ENCODE data around the gene CXorf38. TPM values are rescaled to one million over a fixed set of nuclear protein-coding genes. Genes with fewer than 3 reads are reported as not detected.

Gene CXorf38, protein sequence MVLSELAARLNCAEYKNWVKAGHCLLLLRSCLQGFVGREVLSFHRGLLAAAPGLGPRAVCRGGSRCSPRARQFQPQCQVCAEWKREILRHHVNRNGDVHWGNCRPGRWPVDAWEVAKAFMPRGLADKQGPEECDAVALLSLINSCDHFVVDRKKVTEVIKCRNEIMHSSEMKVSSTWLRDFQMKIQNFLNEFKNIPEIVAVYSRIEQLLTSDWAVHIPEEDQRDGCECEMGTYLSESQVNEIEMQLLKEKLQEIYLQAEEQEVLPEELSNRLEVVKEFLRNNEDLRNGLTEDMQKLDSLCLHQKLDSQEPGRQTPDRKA
- total RNA-seq = 6.3 TPM

DNA sequence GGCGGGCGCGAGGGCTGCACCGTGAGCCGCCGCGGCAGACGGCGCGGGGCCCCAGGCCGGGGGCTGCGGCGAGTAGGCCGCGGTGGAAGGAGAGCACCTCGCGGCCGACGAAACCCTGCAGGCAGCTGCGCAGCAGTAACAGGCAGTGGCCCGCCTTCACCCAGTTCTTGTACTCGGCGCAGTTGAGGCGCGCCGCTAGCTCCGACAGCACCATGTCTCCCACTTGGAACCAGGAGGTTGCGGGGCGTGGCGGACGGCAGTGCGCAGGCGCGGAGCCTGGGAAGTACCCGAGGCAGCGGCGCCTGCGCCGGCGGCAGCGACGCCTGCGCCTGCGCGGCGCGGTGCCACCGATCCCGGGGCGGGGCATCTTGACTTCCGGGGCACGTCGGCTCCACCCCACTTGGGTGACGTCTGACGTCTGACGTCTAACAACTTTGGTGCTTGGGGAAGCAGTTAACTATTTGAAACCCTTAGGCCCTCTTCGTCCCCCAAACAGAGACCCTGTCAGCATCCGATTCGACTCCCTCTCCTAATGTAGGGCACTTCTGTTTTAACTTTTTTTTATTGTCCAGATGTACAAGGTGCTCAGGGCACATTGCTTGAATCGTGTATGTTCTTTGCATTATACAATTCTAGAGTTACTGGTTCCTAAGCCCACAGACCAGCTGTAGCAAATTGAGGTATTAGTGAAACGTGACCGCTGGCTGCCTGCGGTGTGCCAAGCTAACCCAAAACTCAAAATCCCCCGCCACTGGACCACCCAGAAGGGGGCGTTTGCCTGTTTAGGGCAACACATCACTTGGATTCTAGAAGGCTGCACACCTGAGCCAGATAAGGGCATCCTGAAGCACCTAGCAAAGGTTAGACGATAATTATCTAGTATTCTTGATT lies at the start of gene CXorf38:
CXorf38 (minus strand) TSS at position 255 of the 891 bp plus-strand sequence; CDS start at position 214, 41 bp downstream.
- Histone ChIP-seq H3K9ac (ENCODE audit: low read depth in 1 of 3, low read length in 3 of 3) (peak within 1 kb of the TSS; percentile 63 to 80 (median 72)), H3K27ac (ENCODE audit: low read depth, low read length) (peak within 1 kb of the TSS; percentile 74), H3K4me3 (ENCODE audit: low read length in 3 of 3) (peak within 1 kb of the TSS; percentile 76 to 83 (median 82)), H3K9me3 (ENCODE audit: control insufficient read depth in 3 of 3, low read length in 3 of 3) (no peaks in the 10 kb centered on the region), H3K4me1 (ENCODE audit: control insufficient read depth in 3 of 3, insufficient read depth in 3 of 3, low read length in 3 of 3) (peaks cover 20 to 37% (median 26%) of the 10 kb centered on the region in 3 donors), H3K27me3 (ENCODE audit: control insufficient read depth in 3 of 3, insufficient read depth in 3 of 3, low read length in 3 of 3) (no peaks in the 10 kb centered on the region), H3K36me3 (ENCODE audit: control insufficient read depth in 3 of 3, insufficient read depth in 3 of 3, low read length in 3 of 3) (peaks cover 0 to 2% (median 0%) of the 10 kb centered on the region in 3 donors)

DNA sequence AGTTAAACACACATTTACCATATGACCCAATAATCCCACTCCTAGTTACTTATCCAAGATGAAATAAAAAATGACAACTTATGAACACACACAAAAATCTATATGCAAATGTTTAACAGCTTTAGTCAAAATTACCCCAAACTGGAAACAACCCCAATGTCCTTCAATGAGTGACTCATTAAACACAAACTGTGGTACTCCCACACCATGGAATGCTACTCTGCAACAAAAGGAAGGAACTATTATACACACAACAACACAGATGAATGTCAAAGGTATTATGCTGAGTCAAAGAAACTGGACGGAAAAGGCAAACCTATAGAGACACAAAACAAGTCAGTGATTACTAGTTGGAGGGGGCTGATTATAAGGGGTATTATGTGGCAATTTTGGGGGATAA lies 47.4 kb upstream of the CXorf38 start:
- no peaks in the 10 kb centered on the region for H3K9me3 ChIP-seq (ENCODE audit: control insufficient read depth in 3 of 3, low read length in 3 of 3)
- H3K27ac ChIP-seq (ENCODE audit: low read depth, low read length) = no peak overlapping the region
- H3K27me3 ChIP-seq (ENCODE audit: control insufficient read depth in 3 of 3, insufficient read depth in 3 of 3, low read length in 3 of 3) = no peaks in the 10 kb centered on the region
- H3K36me3 ChIP-seq (ENCODE audit: control insufficient read depth in 3 of 3, insufficient read depth in 3 of 3, low read length in 3 of 3) = peaks cover 2 to 15% (median 13%) of the 10 kb centered on the region in 3 donors
- H3K4me3 ChIP-seq (ENCODE audit: low read length in 3 of 3) = no peak overlapping the region
- peaks cover 0 to 5% (median 2%) of the 10 kb centered on the region in 3 donors for H3K4me1 ChIP-seq (ENCODE audit: control insufficient read depth in 3 of 3, insufficient read depth in 3 of 3, low read length in 3 of 3)
- no peak overlapping the region for H3K9ac ChIP-seq (ENCODE audit: low read depth in 1 of 3, low read length in 3 of 3)

DNA sequence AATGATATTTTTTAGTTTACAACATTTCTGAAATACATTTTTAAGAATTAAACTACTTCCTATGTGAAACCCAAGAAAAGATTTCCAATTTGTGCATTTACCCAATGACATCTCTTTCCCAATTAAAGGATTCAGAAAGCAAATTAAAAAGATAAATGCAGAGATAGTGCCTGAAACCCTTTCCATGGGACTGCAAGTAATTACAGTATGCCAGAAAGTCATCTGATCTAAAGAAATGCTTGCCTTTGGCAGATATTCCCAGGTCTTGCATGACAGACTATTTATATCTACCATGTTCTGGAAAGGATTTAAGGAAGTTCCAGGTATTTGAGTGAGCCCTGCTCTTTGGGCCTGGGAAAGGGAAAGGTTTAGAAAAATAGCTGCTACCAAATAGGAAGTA lies 41.6 kb upstream of the CXorf38 start:
- no peak overlapping the region for H3K4me3 ChIP-seq (ENCODE audit: low read length in 3 of 3)
- peak overlapping the region; percentile 55 for H3K27ac ChIP-seq (ENCODE audit: low read depth, low read length)
- peaks cover 2 to 6% (median 5%) of the 10 kb centered on the region in 3 donors for H3K36me3 ChIP-seq (ENCODE audit: control insufficient read depth in 3 of 3, insufficient read depth in 3 of 3, low read length in 3 of 3)
- peaks cover 22 to 46% (median 28%) of the 10 kb centered on the region in 3 donors for H3K4me1 ChIP-seq (ENCODE audit: control insufficient read depth in 3 of 3, insufficient read depth in 3 of 3, low read length in 3 of 3)
- no peaks in the 10 kb centered on the region for H3K27me3 ChIP-seq (ENCODE audit: control insufficient read depth in 3 of 3, insufficient read depth in 3 of 3, low read length in 3 of 3)
- no peaks in the 10 kb centered on the region for H3K9me3 ChIP-seq (ENCODE audit: control insufficient read depth in 3 of 3, low read length in 3 of 3)
- peak overlapping the region in 1 of 3 donors; percentile 8 for H3K9ac ChIP-seq (ENCODE audit: low read depth in 1 of 3, low read length in 3 of 3)

DNA sequence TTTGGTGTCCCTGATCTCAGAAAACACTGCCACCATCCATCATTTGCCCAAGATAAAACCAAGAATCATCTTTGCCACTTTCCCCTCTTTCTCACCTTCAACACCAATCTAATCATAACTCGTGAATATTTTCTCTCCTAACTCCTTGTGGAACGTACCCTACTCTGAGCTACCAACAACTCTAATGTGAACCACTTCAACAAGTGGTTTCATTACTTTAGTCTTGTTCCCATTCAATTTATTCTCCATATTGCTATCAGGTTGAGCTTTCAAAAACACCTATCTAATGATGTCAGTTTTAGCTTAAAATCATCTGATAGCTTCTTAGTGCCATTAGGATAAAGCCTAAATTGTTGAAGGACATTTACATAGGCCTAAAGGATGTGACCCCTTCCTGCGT lies 39.8 kb upstream of the CXorf38 start:
- H3K36me3 ChIP-seq (ENCODE audit: control insufficient read depth in 3 of 3, insufficient read depth in 3 of 3, low read length in 3 of 3) = peaks cover 3 to 13% (median 3%) of the 10 kb centered on the region in 3 donors
- no peak overlapping the region for H3K4me3 ChIP-seq (ENCODE audit: low read length in 3 of 3)
- H3K27ac ChIP-seq (ENCODE audit: low read depth, low read length) = no peak overlapping the region
- H3K9me3 ChIP-seq (ENCODE audit: control insufficient read depth in 3 of 3, low read length in 3 of 3) = no peaks in the 10 kb centered on the region
- no peaks in the 10 kb centered on the region for H3K27me3 ChIP-seq (ENCODE audit: control insufficient read depth in 3 of 3, insufficient read depth in 3 of 3, low read length in 3 of 3)
- no peak overlapping the region for H3K9ac ChIP-seq (ENCODE audit: low read depth in 1 of 3, low read length in 3 of 3)
- peaks cover 22 to 46% (median 28%) of the 10 kb centered on the region in 3 donors for H3K4me1 ChIP-seq (ENCODE audit: control insufficient read depth in 3 of 3, insufficient read depth in 3 of 3, low read length in 3 of 3)

GRCh38 chrX:40685362-40685918 lies 38.1 kb upstream of the CXorf38 start:
- Histone ChIP-seq H3K36me3 (ENCODE audit: control insufficient read depth in 3 of 3, insufficient read depth in 3 of 3, low read length in 3 of 3) (peaks cover 4 to 17% (median 9%) of the 10 kb centered on the region in 3 donors), H3K27ac (ENCODE audit: low read depth, low read length) (no peak overlapping the region), H3K27me3 (ENCODE audit: control insufficient read depth in 3 of 3, insufficient read depth in 3 of 3, low read length in 3 of 3) (no peaks in the 10 kb centered on the region), H3K9me3 (ENCODE audit: control insufficient read depth in 3 of 3, low read length in 3 of 3) (no peaks in the 10 kb centered on the region), H3K4me1 (ENCODE audit: control insufficient read depth in 3 of 3, insufficient read depth in 3 of 3, low read length in 3 of 3) (peaks cover 22 to 46% (median 28%) of the 10 kb centered on the region in 3 donors), H3K4me3 (ENCODE audit: low read length in 3 of 3) (no peak overlapping the region), H3K9ac (ENCODE audit: low read depth in 1 of 3, low read length in 3 of 3) (peak overlapping the region in 1 of 3 donors; percentile 33)

DNA sequence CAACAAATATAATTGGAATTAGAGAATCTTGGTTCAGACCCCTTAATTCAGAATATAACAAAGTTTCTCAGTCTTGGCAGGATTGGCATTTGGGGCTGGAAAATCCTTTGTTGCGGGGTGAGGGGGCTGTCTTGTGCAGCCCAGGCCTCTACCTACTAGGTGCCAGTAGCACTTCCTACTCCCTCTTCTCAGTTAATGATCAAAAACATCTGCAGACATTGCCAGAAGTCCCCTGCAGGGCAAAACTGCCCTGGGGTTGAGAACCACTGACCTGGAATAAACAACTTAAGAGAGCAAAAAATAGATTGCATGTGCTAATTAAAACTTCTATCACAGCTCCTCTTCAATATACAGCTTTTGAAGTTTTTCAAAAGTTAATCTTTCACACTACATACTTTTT lies 36.7 kb upstream of the CXorf38 start:
- H3K4me1 ChIP-seq (ENCODE audit: control insufficient read depth in 3 of 3, insufficient read depth in 3 of 3, low read length in 3 of 3) = peaks cover 22 to 34% (median 22%) of the 10 kb centered on the region in 3 donors
- H3K9me3 ChIP-seq (ENCODE audit: control insufficient read depth in 3 of 3, low read length in 3 of 3) = no peaks in the 10 kb centered on the region
- no peak overlapping the region for H3K4me3 ChIP-seq (ENCODE audit: low read length in 3 of 3)
- H3K27me3 ChIP-seq (ENCODE audit: control insufficient read depth in 3 of 3, insufficient read depth in 3 of 3, low read length in 3 of 3) = no peaks in the 10 kb centered on the region
- peak overlapping the region in 1 of 3 donors; percentile 33 for H3K9ac ChIP-seq (ENCODE audit: low read depth in 1 of 3, low read length in 3 of 3)
- no peak overlapping the region for H3K27ac ChIP-seq (ENCODE audit: low read depth, low read length)
- peaks cover 5 to 26% (median 15%) of the 10 kb centered on the region in 3 donors for H3K36me3 ChIP-seq (ENCODE audit: control insufficient read depth in 3 of 3, insufficient read depth in 3 of 3, low read length in 3 of 3)

GRCh38 chrX:40683245-40683644 lies 35.9 kb upstream of the CXorf38 start:
- Histone ChIP-seq H3K27me3 (ENCODE audit: control insufficient read depth in 3 of 3, insufficient read depth in 3 of 3, low read length in 3 of 3) (no peaks in the 10 kb centered on the region), H3K27ac (ENCODE audit: low read depth, low read length) (no peak overlapping the region), H3K9ac (ENCODE audit: low read depth in 1 of 3, low read length in 3 of 3) (no peak overlapping the region), H3K4me1 (ENCODE audit: control insufficient read depth in 3 of 3, insufficient read depth in 3 of 3, low read length in 3 of 3) (peaks cover 14 to 25% (median 17%) of the 10 kb centered on the region in 3 donors), H3K36me3 (ENCODE audit: control insufficient read depth in 3 of 3, insufficient read depth in 3 of 3, low read length in 3 of 3) (peaks cover 5 to 24% (median 14%) of the 10 kb centered on the region in 3 donors), H3K9me3 (ENCODE audit: control insufficient read depth in 3 of 3, low read length in 3 of 3) (no peaks in the 10 kb centered on the region), H3K4me3 (ENCODE audit: low read length in 3 of 3) (no peak overlapping the region)

DNA sequence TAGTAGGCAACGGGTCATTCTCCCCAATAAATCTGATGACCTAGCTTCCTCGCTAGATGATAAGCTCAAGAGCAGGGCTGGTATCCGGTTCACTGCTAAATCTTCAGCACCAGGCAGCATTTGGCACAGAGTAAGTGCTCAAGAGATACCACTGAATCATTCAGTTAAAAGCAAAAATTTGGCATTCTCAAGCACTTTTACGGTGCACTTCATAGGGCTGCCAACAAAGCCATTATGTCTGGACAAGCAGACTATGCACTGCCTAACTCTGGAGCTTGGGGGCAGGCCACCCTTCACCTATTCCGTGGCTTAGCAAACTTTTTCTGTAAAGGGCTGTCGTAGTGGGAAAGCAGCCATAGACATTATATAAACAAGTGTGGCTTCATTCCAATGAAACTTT lies 23.8 kb upstream of the CXorf38 start:
- Histone ChIP-seq H3K27ac (ENCODE audit: low read depth, low read length) (peak overlapping the region; percentile 10), H3K9me3 (ENCODE audit: control insufficient read depth in 3 of 3, low read length in 3 of 3) (no peaks in the 10 kb centered on the region), H3K4me3 (ENCODE audit: low read length in 3 of 3) (no peak overlapping the region), H3K9ac (ENCODE audit: low read depth in 1 of 3, low read length in 3 of 3) (peak overlapping the region in 1 of 3 donors; percentile 1), H3K27me3 (ENCODE audit: control insufficient read depth in 3 of 3, insufficient read depth in 3 of 3, low read length in 3 of 3) (peaks cover 0 to 2% (median 0%) of the 10 kb centered on the region in 3 donors), H3K36me3 (ENCODE audit: control insufficient read depth in 3 of 3, insufficient read depth in 3 of 3, low read length in 3 of 3) (peaks cover 15 to 40% (median 31%) of the 10 kb centered on the region in 3 donors), H3K4me1 (ENCODE audit: control insufficient read depth in 3 of 3, insufficient read depth in 3 of 3, low read length in 3 of 3) (peaks cover 0 to 6% (median 2%) of the 10 kb centered on the region in 3 donors)

DNA sequence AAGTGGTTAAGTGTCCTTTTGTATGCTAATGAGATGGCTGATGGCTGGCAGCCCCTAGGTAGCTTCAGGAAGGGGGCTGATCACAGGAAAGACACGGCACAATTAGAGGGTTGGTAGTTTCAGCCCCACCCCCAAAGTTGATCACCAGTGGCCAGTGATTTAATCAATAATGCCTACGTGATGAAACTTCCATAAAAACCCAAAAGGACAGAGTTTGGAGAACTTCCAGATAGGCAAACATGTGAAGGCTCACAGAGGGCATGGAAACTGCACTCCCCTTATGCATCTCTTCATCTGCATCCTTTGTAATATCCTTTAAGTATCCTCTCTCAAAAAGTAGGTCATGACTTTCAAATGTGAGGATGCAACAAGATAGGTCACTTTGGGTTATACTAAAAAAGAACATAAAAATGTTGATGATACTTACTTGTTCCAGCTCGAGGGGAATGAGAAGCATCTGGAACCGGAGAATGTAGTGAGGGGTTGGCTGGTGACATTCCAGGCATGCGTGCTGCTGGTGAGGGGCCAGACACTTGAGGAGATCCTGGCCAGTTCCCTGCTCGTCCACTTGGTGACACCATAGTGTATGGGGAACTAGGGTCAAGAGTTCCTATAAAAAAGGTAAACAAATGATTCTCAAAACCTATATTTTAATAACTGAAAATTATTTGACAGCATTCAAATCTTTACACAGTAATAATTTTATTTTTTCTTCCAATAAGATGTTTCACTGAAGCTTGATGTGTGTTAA lies 16.7 kb upstream of the CXorf38 start:
- H3K9me3 ChIP-seq (ENCODE audit: control insufficient read depth in 3 of 3, low read length in 3 of 3) = no peaks in the 10 kb centered on the region
- no peak overlapping the region for H3K9ac ChIP-seq (ENCODE audit: low read depth in 1 of 3, low read length in 3 of 3)
- peaks cover 23 to 33% (median 26%) of the 10 kb centered on the region in 3 donors for H3K36me3 ChIP-seq (ENCODE audit: control insufficient read depth in 3 of 3, insufficient read depth in 3 of 3, low read length in 3 of 3)
- no peak overlapping the region for H3K27ac ChIP-seq (ENCODE audit: low read depth, low read length)
- H3K4me1 ChIP-seq (ENCODE audit: control insufficient read depth in 3 of 3, insufficient read depth in 3 of 3, low read length in 3 of 3) = no peaks in the 10 kb centered on the region
- no peak overlapping the region for H3K4me3 ChIP-seq (ENCODE audit: low read length in 3 of 3)
- H3K27me3 ChIP-seq (ENCODE audit: control insufficient read depth in 3 of 3, insufficient read depth in 3 of 3, low read length in 3 of 3) = no peaks in the 10 kb centered on the region

Measured in skeletal muscle tissue (tissue), 4 donors.